Activated CD8-positive, alpha-beta memory T cell treated with anti-CD3 and anti-CD28 coated beads for 48 hours (primary cell): ENCODE data around the gene GFY.

Experiments used
- DNase-seq, 3 experiments: peaks; one replicate each; pipeline ENCODE4 v3.0.0-alpha.2; 2020; ENCODE audit warnings: low read depth in 2 of 3, low spot score in 2 of 3

GFY gene

GRCh38 chr19:49407482-49408015 is 17.6 kb upstream of the GFY start:
- DNase-seq = no peak

- DNase-seq = no peak
These were observed 16.3 kb upstream of the GFY start for GRCh38 chr19:49408816-49409440.

- no peak for DNase-seq
These were observed 15.7 kb upstream of the GFY start for GRCh38 chr19:49409441-49410029.

GRCh38 chr19:49411681-49412326 is 13.4 kb upstream of the GFY start:
- DNase-seq = no peak

- DNase-seq = no peak
These were observed 11.8 kb upstream of the GFY start for GRCh38 chr19:49413348-49413747.

- DNase-seq = no peak
These were observed 10.9 kb upstream of the GFY start for GRCh38 chr19:49414256-49414655.

- no peak for DNase-seq
These were observed 9.9 kb upstream of the GFY start for GRCh38 chr19:49415102-49415809.

- DNase-seq = no peak
These were observed 9.4 kb upstream of the GFY start for GRCh38 chr19:49415810-49416200.

GRCh38 chr19:49417088-49417487 is 8.1 kb upstream of the GFY start:
- DNase-seq = no peak

- no peak for DNase-seq
These were observed 6.7 kb upstream of the GFY start for GRCh38 chr19:49418511-49418910.

- DNase-seq = no peak
These were observed 6.0 kb upstream of the GFY start for GRCh38 chr19:49419173-49419572.

- no peak for DNase-seq
These were observed 5.0 kb upstream of the GFY start for GRCh38 chr19:49420227-49420626.

- DNase-seq = peak in 1 of 3 experiments; percentile 36
These were observed 3.9 kb upstream of the GFY start for GRCh38 chr19:49421039-49421877.

- DNase-seq = no peak
These were observed 3.3 kb upstream of the GFY start for GRCh38 chr19:49421878-49422202.

GRCh38 chr19:49422407-49423070 is 2.6 kb upstream of the GFY start:
- no peak for DNase-seq

GRCh38 chr19:49423071-49423984 is 1.9 kb upstream of the GFY start, which contains the start of gene PTH2:
PTH2 (minus strand) TSS chr19:49423441; CDS start chr19:49423339, 102 bp downstream.
- no peak for DNase-seq

GRCh38 chr19:49423985-49424303 is 1.2 kb upstream of the GFY start:
- no peak for DNase-seq

- DNase-seq = no peak
These were observed 869 bp downstream of the GFY start for GRCh38 chr19:49425922-49426592.

- DNase-seq = no peak
These were observed 2.2 kb downstream of the GFY start for GRCh38 chr19:49427339-49427738.
